Head of caudate nucleus (tissue), 42 donors: ENCODE data around the gene SLFN14.
"Not testable (repeated sequence)": the region's sequence is repeated elsewhere in the genome, so short reads cannot be mapped to it uniquely, and the experiment has no call there.

Experiments used
- DNase-seq, 42 donors: peaks; one replicate each; pipeline versions ENCODE4 v3.0.0 to v3.0.0-alpha.2; 2020 to 2021; ENCODE audit warnings: mixed read lengths in 7 of 42
- intact Hi-C: fragments of 100-400 bp; cut with DNase I; formaldehyde crosslinking; loops from one replicate; pipeline ENCODE4 v1.15.0; 2022

Gene SLFN14

DNA sequence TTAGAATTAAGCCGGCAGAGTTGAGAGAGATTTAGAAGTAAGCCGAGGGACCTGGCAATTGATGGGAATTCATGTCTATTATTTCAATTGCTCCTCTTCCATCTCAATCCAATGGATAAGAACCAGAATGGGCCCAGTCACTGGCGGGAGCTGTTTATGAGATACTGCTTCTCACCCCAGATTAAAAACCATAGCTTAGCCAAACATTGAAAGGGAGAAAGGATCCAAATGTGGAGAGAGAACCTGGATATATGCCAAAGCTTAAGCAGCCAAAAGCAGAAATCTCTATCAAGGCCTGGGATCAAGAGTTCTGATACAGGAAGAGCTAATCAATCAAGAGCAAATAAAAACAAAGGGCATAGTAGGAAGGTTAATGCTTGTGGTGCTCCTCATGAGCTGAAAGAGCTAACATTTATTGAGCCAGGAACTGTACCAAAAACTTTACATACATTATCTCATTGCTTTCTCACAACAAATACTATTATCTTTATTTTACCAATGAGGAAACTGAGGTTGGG is 26.0 kb downstream of the SLFN14 start:
- DNase-seq, result no peak
- intact Hi-C loops, result loop anchor here (5.0 kb wide), 1 partner anchor 222 kb away; no protein-coding TSS in a partner anchor

DNA sequence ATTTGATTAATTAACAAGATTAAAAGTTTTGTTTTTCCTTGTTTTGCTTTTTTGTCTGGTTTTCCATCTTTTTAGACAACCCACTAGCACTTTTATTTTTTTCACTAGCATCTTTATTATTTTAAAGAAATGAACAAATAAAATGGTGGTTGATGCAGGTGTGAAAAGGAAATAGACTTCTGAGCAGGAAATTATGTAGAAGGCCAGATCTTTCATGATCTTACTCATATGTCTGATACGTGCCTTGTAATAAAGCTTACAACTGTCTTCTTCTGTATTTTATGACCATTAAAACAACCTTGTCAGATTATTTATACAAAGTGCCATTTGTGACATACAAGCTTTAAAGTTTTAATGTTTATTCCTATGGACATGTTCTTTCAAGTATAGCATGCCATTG is 29.5 kb downstream of the SLFN14 start:
- intact Hi-C loops, result loop anchor here (5.0 kb wide), 1 partner anchor 219 kb away; no protein-coding TSS in a partner anchor
- no peak for DNase-seq

DNA sequence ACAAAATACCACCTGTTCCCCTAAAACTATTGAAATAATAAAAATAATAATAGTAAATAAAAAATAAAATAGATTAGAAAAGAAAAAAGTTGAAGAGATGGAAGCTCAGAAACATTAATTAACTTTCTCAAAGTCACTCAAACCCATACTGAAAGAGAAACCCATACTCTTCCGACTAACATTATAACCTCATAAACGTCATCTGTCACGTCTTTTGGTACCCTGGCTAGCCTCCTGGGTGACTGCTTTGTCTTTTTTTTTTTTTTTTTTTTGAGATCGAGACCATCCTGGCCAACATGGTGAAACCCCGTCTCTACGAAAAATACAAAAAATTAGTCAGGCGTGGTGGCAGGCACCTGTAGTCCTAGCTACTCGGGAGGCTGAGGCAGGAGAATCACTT is 30.8 kb downstream of the SLFN14 start:
- no peak for DNase-seq
- intact Hi-C loops, result loop anchor here (5.0 kb wide), 1 partner anchor 218 kb away; no protein-coding TSS in a partner anchor

DNA sequence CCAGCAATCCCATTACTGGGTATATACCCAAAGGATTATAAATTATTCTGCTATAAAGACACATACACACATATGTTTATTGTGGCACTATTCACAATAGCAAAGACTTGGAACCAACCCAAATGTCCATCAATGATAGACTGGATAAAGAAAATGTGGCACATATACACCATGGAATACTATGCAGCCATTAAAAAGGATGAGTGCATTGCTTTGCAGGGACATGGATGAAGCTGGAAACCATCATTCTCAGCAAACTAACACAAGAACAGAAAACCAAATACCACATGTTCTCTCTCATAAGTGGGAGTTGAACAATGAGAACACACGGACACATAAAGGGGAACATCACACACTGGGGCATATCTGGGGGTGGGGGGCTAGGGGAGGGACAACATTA is 31.3 kb downstream of the SLFN14 start:
- intact Hi-C loops, DNase-seq: not testable (repeated sequence)

DNA sequence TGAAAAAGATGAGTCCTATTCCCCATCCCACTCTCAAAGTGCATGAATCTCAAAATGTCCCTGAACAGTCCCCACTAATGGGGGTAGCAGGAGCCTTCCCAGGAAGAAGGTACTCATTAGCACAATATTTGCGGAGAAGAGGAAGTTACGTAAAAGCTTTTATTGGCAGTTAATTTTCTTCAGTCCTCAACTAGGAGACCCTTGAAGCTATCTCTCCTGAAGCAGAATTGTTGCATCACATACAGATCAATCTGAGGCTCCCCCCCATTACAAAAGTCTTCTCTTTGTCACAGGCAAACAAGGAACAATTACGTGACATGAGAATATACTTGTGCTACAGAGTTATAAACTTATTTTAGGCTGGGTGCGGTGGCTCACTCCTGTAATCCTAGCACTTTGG is 37.3 kb downstream of the SLFN14 start:
- intact Hi-C loops, result no loop called here
- DNase-seq, result no peak

DNA sequence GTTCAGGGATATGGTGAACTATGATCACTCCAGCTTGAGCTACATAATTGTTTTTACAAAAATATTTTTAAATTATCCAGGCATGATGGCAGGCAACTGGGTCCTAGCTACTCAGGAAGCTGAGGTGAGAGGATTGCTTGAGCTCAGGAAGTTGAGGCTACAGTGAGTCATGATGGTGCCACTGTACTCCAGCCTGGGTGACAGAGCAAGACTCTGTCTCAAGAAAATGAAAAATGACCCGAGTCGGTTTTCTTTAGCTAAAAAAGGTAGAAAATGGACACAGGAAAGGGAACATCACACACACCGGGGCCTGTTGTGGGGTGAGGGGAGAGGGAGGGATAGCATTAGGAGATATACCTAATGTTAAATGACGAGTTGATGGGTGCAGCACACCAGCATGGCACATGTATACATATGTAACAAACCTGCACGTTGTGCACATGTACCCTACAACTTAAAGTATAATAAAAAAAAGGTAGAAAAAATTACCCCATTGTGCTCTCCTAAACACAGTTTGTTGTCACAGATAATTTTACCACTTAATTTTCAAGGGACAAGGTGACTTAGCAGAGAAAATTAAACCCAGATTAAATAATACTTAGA is 38.9 kb downstream of the SLFN14 start:
- intact Hi-C loops, DNase-seq: not testable (repeated sequence)

DNA sequence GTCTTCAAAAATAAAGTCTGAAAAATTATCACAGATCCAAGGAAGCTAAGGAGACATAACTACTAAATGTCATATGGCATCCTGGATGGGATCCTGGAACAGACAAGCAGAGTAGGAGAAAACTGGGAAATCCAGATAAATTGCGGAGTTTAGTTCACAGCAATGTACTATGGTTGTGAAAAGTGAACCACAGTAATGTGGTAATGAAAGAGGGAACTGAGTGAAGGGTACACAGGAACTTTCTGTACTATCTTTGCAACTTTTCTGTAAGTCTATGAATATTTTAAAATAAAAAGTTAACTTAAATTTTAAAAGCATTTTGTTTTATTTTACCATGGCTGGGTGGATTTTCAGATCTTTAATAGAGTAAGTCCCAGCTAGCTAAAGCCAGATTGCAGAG is 39.5 kb downstream of the SLFN14 start:
- DNase-seq, result no peak
- intact Hi-C loops, result no loop called here

DNA sequence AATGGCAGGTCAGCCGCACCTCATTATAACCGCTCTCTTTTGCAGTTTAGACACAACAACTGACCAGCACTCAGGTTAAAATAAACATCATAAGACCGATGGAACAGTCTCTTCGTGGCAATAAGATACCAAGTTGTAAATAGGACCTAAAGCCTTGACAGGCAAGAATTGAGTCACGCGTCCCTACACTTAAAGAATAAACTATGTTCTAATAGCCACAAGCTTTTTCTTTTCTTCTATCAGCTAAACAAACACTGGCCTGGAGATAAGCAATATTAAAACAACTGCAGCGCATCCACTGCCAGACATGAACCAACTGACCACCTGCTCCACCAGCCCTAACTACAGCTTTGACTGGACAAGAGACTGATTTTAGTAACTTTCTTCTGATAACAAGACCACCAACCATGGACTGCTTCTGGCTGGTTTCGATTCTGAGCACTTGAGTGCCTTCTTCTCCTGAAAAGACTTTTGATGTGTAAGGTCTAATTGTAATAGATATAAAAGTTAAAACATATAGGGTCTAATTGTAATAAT is 40.6 kb downstream of the SLFN14 start:
- no peak for DNase-seq
- intact Hi-C loops, result no loop called here

DNA sequence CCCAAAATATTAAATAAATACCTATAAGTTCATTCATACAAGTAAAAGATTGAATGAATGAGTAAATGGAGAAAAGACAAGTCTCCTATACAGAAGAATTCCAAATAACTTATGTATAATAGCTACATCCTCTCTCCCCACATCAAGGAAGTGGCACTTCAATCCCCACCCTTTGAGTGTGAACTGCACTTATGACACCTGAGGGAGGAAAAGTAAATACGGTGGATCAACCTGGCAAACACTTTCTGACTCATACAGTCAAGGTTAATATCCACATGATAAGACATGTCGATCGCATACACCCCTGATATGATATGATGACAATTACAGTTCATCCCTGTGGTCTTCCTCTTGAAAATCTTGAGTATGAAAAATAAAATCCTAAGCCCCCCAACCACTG is 41.2 kb downstream of the SLFN14 start:
- intact Hi-C loops, result no loop called here
- DNase-seq, result no peak

DNA sequence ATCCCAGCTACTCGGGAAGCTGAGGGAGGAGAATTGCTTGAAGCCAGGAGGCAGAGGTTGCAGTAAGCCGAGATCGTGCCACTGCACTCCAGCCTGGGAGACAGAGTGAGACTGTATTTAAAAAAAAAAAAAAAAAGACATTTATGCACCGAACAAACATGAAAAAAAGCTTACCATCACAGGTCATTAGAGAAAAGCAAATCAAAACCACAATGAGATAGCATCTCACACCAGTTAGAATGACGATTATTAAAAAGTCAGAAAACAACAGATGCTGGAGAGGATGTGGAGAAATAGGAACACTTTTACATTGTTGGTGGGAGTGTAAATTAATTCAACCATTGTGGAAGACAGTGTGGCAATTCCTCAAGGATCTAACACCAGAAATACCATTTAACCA is 42.2 kb downstream of the SLFN14 start:
- intact Hi-C loops, DNase-seq: not testable (repeated sequence)

DNA sequence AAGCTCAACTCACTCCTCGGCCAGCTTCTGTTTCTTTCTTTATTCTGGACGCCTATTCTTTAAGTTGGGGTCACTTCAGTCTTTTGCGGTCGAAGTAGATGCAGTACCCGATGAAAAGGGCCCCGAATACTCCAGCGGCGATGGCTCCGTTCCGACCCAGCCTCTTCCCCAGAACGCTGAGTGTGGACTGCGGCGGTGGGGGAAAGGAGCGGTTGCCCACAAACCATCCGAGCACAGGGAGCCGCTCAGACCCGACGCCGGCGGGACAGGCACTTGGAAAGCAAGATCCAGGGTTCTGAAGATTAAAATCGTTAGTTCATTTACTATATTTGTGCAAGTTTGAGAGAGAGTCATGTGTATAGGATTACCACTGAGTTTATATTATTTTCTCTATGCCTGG is 45.6 kb downstream of the SLFN14 start:
- intact Hi-C loops, result no loop called here
- DNase-seq, result no peak

DNA sequence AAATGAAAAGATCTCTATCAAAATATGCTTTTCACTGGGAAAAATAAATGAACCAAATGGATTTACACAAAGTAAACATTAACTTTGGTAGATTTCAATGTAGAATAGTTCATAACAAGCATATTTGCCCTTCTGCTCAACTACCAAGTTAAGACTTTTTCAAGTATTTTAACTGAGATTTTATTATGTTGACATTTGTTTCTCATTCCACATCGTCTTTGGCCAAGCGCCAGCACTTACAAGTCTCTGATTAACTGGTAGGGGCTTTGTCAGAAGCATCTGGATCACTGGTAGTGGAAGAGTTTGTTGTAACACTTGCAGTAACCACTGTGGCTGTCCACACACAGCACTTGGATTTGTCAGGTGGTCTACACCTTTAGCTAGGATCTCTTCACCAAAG is 46.1 kb downstream of the SLFN14 start:
- no peak for DNase-seq

More for the DNA sequence above, 46.1 kb downstream of the SLFN14 start:
- intact Hi-C loops, result no loop called here
